ENCODE results near the gene CCN5. TPM values are rescaled to one million over a fixed set of nuclear protein-coding genes. Genes with fewer than 3 reads are reported as not detected.

Gene CCN5
- total RNA-seq, 2 donors from 2014 or later = 85.1 to 118 TPM

DNA sequence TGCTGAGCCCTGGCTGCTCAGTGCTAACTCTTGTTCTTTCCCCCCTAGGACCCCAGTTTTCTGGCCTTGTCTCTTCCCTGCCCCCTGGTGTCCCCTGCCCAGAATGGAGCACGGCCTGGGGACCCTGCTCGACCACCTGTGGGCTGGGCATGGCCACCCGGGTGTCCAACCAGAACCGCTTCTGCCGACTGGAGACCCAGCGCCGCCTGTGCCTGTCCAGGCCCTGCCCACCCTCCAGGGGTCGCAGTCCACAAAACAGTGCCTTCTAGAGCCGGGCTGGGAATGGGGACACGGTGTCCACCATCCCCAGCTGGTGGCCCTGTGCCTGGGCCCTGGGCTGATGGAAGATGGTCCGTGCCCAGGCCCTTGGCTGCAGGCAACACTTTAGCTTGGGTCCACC is 11.9 kb downstream of the CCN5 start:
- Histone ChIP-seq H3K36me3 (no peaks in the 10 kb centered on the region), H3K27me3 (no peaks in the 10 kb centered on the region), H3K9me3 (no peaks in the 10 kb centered on the region), H3K4me1 (peaks cover 0 to 28% of the 10 kb centered on the region in 2 donors), H3K4me3 (no peak overlapping the region), H3K27ac (no peak overlapping the region)
- TF ChIP-seq, protein P1, sequence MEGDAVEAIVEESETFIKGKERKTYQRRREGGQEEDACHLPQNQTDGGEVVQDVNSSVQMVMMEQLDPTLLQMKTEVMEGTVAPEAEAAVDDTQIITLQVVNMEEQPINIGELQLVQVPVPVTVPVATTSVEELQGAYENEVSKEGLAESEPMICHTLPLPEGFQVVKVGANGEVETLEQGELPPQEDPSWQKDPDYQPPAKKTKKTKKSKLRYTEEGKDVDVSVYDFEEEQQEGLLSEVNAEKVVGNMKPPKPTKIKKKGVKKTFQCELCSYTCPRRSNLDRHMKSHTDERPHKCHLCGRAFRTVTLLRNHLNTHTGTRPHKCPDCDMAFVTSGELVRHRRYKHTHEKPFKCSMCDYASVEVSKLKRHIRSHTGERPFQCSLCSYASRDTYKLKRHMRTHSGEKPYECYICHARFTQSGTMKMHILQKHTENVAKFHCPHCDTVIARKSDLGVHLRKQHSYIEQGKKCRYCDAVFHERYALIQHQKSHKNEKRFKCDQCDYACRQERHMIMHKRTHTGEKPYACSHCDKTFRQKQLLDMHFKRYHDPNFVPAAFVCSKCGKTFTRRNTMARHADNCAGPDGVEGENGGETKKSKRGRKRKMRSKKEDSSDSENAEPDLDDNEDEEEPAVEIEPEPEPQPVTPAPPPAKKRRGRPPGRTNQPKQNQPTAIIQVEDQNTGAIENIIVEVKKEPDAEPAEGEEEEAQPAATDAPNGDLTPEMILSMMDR (IDR thresholded peaks at IDR 0.05) = no peak
- DNase-seq (ENCODE audit: low spot score) = no peak

DNA sequence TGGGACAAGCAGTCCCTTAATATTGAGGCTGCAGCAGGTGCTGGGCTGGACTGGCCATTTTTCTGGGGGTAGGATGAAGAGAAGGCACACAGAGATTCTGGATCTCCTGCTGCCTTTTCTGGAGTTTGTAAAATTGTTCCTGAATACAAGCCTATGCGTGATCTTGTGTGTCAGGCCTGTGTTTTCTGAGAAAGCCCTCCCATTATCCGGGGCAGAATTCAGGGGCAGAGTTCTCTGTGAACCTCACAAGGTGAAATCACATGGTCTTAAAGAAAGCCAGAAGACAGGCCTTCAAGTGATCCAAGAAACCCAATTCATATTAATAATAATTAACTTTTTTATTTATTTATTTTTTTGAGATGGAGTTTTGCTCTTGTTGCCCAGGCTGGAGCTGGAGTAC is 12.5 kb downstream of the CCN5 start:
- Histone ChIP-seq H3K9me3 (no peaks in the 10 kb centered on the region), H3K4me3 (no peak overlapping the region), H3K36me3 (no peaks in the 10 kb centered on the region), H3K4me1 (peaks cover 0 to 32% of the 10 kb centered on the region in 2 donors), H3K27me3 (no peaks in the 10 kb centered on the region), H3K27ac (peak overlapping the region in 1 of 2 donors; percentile 82)
- TF ChIP-seq, protein P1 (IDR thresholded peaks at IDR 0.05) = no peak
- no peak for DNase-seq (ENCODE audit: low spot score)

DNA sequence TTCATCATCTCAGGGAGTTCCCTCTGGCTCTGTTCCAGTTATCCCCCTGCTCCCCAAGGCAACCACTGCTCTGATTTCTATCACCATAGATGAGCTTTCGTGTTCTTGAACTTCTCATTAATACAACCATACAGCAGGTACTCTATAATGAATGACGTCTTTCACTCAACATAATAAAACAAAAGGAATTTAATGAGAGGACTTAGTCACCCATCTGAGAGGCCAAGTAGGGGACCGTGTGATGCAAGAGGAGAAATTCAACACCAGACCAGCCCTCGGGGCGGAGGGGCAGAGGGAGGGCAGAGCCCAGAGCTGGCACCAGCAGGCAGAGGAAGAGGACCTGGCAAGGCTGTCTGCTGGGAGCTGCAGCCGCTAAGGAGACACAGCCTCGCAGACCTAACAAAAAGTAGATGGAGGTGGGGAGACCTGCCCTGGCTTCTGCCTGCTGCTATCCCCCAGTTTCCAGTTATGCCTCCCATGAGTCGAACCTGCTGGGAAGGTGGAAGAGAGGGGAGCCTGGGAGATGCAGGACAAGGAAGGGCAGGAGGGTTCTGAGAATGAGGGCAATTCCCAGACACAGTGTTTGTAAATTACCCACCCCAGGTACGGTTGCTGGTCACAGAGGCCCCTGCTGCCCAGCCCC is 13.8 kb downstream of the CCN5 start:
- H3K27ac ChIP-seq = peak overlapping the region; percentile 62 to 82
- no peak overlapping the region for H3K4me3 ChIP-seq
- no peaks in the 10 kb centered on the region for H3K36me3 ChIP-seq
- peaks cover 0 to 37% of the 10 kb centered on the region in 2 donors for H3K4me1 ChIP-seq
- peak; percentile 82 for DNase-seq (ENCODE audit: low spot score)
- no peaks in the 10 kb centered on the region for H3K27me3 ChIP-seq
- TF ChIP-seq, protein P1 (IDR thresholded peaks at IDR 0.05) = no peak
- no peaks in the 10 kb centered on the region for H3K9me3 ChIP-seq

DNA sequence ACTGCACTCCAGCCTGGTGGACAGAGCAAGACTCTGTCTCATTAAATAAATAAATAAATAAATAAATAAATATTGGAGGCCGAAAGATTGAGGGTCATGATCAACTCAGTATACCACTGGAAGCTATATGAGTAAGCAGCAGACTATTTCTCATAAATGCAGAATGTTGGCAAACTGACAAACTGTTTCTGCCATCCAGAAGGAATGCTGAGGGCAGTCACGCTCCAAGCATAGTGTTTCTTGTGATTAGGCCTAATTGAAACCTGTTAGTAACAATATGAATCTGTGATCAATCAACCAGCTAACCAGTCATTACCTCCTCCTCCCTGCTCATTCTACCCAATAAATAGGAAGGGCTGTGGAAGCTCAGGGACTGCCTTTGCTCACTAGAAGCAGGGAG is 15.3 kb downstream of the CCN5 start:
- Histone ChIP-seq H3K4me1 (peaks cover 0 to 37% of the 10 kb centered on the region in 2 donors), H3K9me3 (no peaks in the 10 kb centered on the region), H3K4me3 (no peak overlapping the region), H3K27me3 (no peaks in the 10 kb centered on the region), H3K36me3 (no peaks in the 10 kb centered on the region), H3K27ac (peak overlapping the region; percentile 42 to 82)
- TF ChIP-seq, protein P1 (IDR thresholded peaks at IDR 0.05) = no peak
- DNase-seq (ENCODE audit: low spot score) = no peak

DNA sequence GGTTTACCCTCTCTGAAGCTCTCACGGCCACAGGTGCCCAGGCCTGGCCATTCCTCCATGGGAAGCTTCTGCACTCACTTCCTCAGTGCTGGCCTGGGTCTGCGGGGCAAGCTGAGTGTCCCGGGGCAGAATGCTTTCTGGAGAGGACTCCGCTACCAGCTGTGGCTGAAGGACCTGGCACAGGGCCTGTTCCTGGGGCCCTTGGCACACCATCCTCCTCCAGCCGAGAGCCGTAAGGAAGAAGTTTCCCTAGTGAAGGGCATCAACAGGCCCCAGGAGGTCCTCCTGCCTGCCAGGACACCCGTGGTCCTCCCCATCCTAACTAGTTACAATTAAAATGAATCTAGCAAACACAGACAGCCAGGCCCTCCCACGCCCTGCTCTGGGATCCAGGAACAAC is 16.5 kb downstream of the CCN5 start:
- TF ChIP-seq, protein P1 (IDR thresholded peaks at IDR 0.05) = no peak
- H3K4me3 ChIP-seq = no peak overlapping the region
- no peak for DNase-seq (ENCODE audit: low spot score)
- H3K27ac ChIP-seq = peak overlapping the region; percentile 51 to 82
- H3K36me3 ChIP-seq = no peaks in the 10 kb centered on the region
- H3K9me3 ChIP-seq = no peaks in the 10 kb centered on the region
- H3K27me3 ChIP-seq = no peaks in the 10 kb centered on the region
- peaks cover 0 to 37% of the 10 kb centered on the region in 2 donors for H3K4me1 ChIP-seq

DNA sequence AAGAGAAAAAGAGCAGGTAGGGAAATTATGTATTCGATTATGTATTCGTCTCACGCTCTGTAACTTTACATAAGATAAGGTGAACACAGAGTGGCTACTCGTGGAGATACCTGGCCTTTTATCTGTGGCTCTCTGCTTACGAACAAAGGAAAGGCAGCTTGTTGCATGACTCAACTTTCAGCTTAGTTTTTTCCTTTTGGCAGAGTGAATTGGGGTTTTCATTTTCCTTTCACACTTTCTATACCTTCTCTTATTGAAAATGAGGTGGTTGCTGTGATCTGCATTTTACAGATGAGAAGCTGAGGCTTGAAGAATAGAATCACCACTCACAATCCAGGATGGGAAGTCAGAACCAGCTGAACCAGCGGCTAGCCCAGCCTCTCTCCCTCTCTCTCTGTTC is 17.2 kb downstream of the CCN5 start:
- H3K4me1 ChIP-seq = peaks cover 0 to 37% of the 10 kb centered on the region in 2 donors
- H3K4me3 ChIP-seq = no peak overlapping the region
- H3K9me3 ChIP-seq = no peaks in the 10 kb centered on the region
- H3K36me3 ChIP-seq = no peaks in the 10 kb centered on the region
- no peaks in the 10 kb centered on the region for H3K27me3 ChIP-seq
- peak overlapping the region; percentile 51 to 82 for H3K27ac ChIP-seq
- TF ChIP-seq, protein P1 (IDR thresholded peaks at IDR 0.05) = no peak
- no peak for DNase-seq (ENCODE audit: low spot score)

Data from right atrium auricular region (tissue), 2 donors.